ENCODE measurements around the gene PRR3. TPM values are rescaled to one million over a fixed set of nuclear protein-coding genes. Genes with fewer than 3 reads are reported as not detected.

PRR3 gene
- total and polyA plus RNA-seq, 9 of the 15 experiments (the other 6 are each of a cell fraction or from before 2014, with no cell fraction given) = 23.5 to 59.6 (median 28.8) TPM

DNA sequence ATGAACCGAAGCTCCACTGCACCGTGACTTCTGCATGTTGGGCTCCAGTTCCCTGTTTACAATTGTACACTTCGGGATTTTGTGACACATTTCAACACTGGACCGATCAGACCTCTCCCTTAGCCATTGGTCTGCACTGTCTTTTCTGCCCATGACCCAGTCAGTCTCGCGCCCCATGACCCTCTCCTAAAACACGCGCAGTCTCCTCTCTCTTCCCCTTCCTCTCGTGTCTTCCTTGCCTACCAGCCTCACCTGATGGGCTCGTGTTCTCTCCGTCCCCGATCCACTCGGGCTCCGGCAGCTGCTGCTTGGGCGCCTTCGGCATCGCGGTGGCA lies 13.6 kb downstream of the PRR3 start (continued):
- TF ChIP-seq, protein P1, sequence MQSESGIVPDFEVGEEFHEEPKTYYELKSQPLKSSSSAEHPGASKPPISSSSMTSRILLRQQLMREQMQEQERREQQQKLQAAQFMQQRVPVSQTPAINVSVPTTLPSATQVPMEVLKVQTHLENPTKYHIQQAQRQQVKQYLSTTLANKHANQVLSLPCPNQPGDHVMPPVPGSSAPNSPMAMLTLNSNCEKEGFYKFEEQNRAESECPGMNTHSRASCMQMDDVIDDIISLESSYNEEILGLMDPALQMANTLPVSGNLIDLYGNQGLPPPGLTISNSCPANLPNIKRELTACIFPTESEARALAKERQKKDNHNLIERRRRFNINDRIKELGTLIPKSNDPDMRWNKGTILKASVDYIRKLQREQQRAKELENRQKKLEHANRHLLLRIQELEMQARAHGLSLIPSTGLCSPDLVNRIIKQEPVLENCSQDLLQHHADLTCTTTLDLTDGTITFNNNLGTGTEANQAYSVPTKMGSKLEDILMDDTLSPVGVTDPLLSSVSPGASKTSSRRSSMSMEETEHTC (IDR thresholded peaks at IDR 0.05) = no peak
- TF ChIP-seq GATAD2A (IDR thresholded peaks at IDR 0.05) (no peak), CREM (IDR thresholded peaks at IDR 0.05; ENCODE audit: low read depth) (no peak), MBD1 (CRISPR knock-in tag; IDR thresholded peaks at IDR 0.05) (no peak), SMARCC2 (IDR thresholded peaks at IDR 0.05; ENCODE audit: low read depth) (peak; percentile 57), ZMIZ1 (IDR thresholded peaks at IDR 0.05; ENCODE audit: low read depth in 2 of 2, low read length in 2 of 2) (no peak), HNRNPK (IDR thresholded peaks at IDR 0.05; ENCODE audit: low read depth, low read length, poor library complexity, severe bottlenecking) (no peak), JUND (IDR thresholded peaks at IDR 0.05; ENCODE audit: borderline replicate concordance, low read depth, low read length) (no peak), JUND (tag; IDR thresholded peaks at IDR 0.05; ENCODE audit: borderline replicate concordance, low read depth, low read length) (no peak), ZNF695 (CRISPR knock-in tag; IDR thresholded peaks at IDR 0.05) (no peak), ZNF316 (IDR thresholded peaks at IDR 0.05) (0 out of 2 replicates have a peak, but pooled peaks have one; percentile 17), ZNF408 (CRISPR knock-in tag; IDR thresholded peaks at IDR 0.05; ENCODE audit: low read depth) (no peak), NFIX (CRISPR knock-in tag; IDR thresholded peaks at IDR 0.05; ENCODE audit: low read depth) (no peak), HMG20A (CRISPR knock-in tag; conservative IDR thresholded peaks at IDR 0.05) (no peak)
- TF ChIP-seq, protein P2, sequence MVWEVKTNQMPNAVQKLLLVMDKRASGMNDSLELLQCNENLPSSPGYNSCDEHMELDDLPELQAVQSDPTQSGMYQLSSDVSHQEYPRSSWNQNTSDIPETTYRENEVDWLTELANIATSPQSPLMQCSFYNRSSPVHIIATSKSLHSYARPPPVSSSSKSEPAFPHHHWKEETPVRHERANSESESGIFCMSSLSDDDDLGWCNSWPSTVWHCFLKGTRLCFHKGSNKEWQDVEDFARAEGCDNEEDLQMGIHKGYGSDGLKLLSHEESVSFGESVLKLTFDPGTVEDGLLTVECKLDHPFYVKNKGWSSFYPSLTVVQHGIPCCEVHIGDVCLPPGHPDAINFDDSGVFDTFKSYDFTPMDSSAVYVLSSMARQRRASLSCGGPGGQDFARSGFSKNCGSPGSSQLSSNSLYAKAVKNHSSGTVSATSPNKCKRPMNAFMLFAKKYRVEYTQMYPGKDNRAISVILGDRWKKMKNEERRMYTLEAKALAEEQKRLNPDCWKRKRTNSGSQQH (CRISPR knock-in tag; IDR thresholded peaks at IDR 0.05) = 0 out of 2 replicates have a peak, but pooled peaks have one; percentile 12
- TF ChIP-seq, protein P3, sequence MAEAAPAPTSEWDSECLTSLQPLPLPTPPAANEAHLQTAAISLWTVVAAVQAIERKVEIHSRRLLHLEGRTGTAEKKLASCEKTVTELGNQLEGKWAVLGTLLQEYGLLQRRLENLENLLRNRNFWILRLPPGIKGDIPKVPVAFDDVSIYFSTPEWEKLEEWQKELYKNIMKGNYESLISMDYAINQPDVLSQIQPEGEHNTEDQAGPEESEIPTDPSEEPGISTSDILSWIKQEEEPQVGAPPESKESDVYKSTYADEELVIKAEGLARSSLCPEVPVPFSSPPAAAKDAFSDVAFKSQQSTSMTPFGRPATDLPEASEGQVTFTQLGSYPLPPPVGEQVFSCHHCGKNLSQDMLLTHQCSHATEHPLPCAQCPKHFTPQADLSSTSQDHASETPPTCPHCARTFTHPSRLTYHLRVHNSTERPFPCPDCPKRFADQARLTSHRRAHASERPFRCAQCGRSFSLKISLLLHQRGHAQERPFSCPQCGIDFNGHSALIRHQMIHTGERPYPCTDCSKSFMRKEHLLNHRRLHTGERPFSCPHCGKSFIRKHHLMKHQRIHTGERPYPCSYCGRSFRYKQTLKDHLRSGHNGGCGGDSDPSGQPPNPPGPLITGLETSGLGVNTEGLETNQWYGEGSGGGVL (CRISPR knock-in tag; IDR thresholded peaks at IDR 0.05) = no peak
- TF ChIP-seq, protein P4, sequence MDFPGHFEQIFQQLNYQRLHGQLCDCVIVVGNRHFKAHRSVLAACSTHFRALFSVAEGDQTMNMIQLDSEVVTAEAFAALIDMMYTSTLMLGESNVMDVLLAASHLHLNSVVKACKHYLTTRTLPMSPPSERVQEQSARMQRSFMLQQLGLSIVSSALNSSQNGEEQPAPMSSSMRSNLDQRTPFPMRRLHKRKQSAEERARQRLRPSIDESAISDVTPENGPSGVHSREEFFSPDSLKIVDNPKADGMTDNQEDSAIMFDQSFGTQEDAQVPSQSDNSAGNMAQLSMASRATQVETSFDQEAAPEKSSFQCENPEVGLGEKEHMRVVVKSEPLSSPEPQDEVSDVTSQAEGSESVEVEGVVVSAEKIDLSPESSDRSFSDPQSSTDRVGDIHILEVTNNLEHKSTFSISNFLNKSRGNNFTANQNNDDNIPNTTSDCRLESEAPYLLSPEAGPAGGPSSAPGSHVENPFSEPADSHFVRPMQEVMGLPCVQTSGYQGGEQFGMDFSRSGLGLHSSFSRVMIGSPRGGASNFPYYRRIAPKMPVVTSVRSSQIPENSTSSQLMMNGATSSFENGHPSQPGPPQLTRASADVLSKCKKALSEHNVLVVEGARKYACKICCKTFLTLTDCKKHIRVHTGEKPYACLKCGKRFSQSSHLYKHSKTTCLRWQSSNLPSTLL (IDR thresholded peaks at IDR 0.05) = peak; percentile 49; the same call in 1 of the 2 replicates
